CD4-positive, CD25-positive, alpha-beta regulatory T cell (primary cell): ENCODE data around the gene SLC39A13. TPM values are rescaled to one million over a fixed set of nuclear protein-coding genes. Genes with fewer than 3 reads are reported as not detected.

Experiments
- ATAC-seq, 2 donors: fragments of 150-1000 bp; cut with Tn5 transposase; one replicate each; pipeline ENCODE4 v1.10.0; 2021; ENCODE audit warnings: low read depth in 2 of 2, moderate number of reproducible peaks in 2 of 2, moderate library complexity in 1 of 2
- DNase-seq, 3 donors: peaks; one replicate each; pipeline versions ENCODE4 v3.0.0 to v3.0.0-alpha.2; 2012 to 2022; ENCODE audit warnings: mixed read lengths in 1 of 3
- H3K27ac ChIP-seq: one replicate; pipeline ENCODE4 v1.7.0; 2013; ENCODE audit warnings: mild to moderate bottlenecking, low read length; ENCODE audit not compliant: insufficient read depth, poor library complexity, severe bottlenecking
- H3K27me3 ChIP-seq: one replicate; pipeline ENCODE4 v1.7.0; 2013; ENCODE audit warnings: low read length; ENCODE audit not compliant: control insufficient read depth, insufficient read depth
- H3K36me3 ChIP-seq: one replicate; pipeline ENCODE4 v1.7.0; 2013; ENCODE audit warnings: mild to moderate bottlenecking, low read length, moderate library complexity; ENCODE audit not compliant: control insufficient read depth, insufficient read depth
- H3K4me1 ChIP-seq: 2 replicates; pipeline ENCODE4 v1.7.0; 2013; ENCODE audit warnings: mild to moderate bottlenecking, low read length; ENCODE audit not compliant: insufficient read depth, control insufficient read depth, poor library complexity, severe bottlenecking
- H3K4me3 ChIP-seq: one replicate; pipeline ENCODE4 v1.7.0; 2013; ENCODE audit warnings: low read depth, mild to moderate bottlenecking, low read length, moderate library complexity
- H3K9me3 ChIP-seq, 2 experiments: 1 replicate in 1 of 2; 2 replicates in 1 of 2; pipeline ENCODE4 v1.7.0; 2013; ENCODE audit warnings: low read length in 2 of 2, mild to moderate bottlenecking in 1 of 2, moderate library complexity in 1 of 2; ENCODE audit not compliant: control insufficient read depth in 2 of 2
- H3K27ac Mint-ChIP-seq, 3 donors: one replicate each; pipeline ENCODE4 v1.8.0; 2020 to 2022; ENCODE audit warnings: mild to moderate bottlenecking in 3 of 3, mixed read lengths in 3 of 3, moderate library complexity in 2 of 3
- H3K27me3 Mint-ChIP-seq: one replicate; pipeline ENCODE4 v1.8.0; 2022; ENCODE audit warnings: mild to moderate bottlenecking, mixed read lengths
- H3K36me3 Mint-ChIP-seq: one replicate; pipeline ENCODE4 v1.8.0; 2020; ENCODE audit warnings: mixed read lengths
- H3K4me1 Mint-ChIP-seq, 4 donors: one replicate each; pipeline ENCODE4 v1.8.0; 2020 to 2022; ENCODE audit warnings: mixed read lengths in 4 of 4, mild to moderate bottlenecking in 1 of 4
- H3K4me3 Mint-ChIP-seq, 4 donors: one replicate each; pipeline ENCODE4 v1.8.0; 2020 to 2022; ENCODE audit warnings: mild to moderate bottlenecking in 4 of 4, mixed read lengths in 4 of 4, moderate library complexity in 3 of 4
- H3K9me3 Mint-ChIP-seq, 7 donors: one replicate each; pipeline ENCODE4 v1.8.0; 2020 to 2022; ENCODE audit warnings: mixed read lengths in 7 of 7, mild to moderate bottlenecking in 3 of 7, moderate library complexity in 2 of 7
- polyA plus RNA-seq, 4 donors: library from polyadenylated mRNA; unstranded; fragments of 300-500 nt; fragmentation: Illumina TruSeq; gene quantifications; one replicate each; pipeline ENCODE4 v1.2.3, GENCODE V29; 2021
- total RNA-seq: library from RNA; stranded (reverse); gene quantifications from one replicate; pipeline ENCODE4 v1.2.3, GENCODE V29; 2022

SLC39A13 gene
- total and polyA plus RNA-seq, 5 donors from 2014 or later: 21.9 to 32.8 (median 24.4) TPM

GRCh38 chr11:47398551-47398950 is 9.8 kb upstream of the SLC39A13 start:
- no peaks in the 10 kb centered on the region for H3K27me3 ChIP-seq
- Mint-ChIP-seq H3K4me1 (peaks cover 0 to 64% (median 23%) of the 10 kb centered on the region in 4 donors), H3K27ac (peak overlapping the region; percentile 67 to 84 (median 82)), H3K36me3 (no peaks in the 10 kb centered on the region), H3K9me3 (no peaks in the 10 kb centered on the region), H3K4me3 (peak overlapping the region; percentile 32 to 84 (median 62)), H3K27me3 (no peaks in the 10 kb centered on the region)
- H3K9me3 ChIP-seq: no peaks in the 10 kb centered on the region
- H3K4me1 ChIP-seq: peaks cover 46% of the 10 kb centered on the region
- H3K27ac ChIP-seq: no peak overlapping the region
- DNase-seq: no peak
- no peak for ATAC-seq
- H3K4me3 ChIP-seq: no peak overlapping the region
- no peaks in the 10 kb centered on the region for H3K36me3 ChIP-seq

GRCh38 chr11:47399860-47400767 is 8.3 kb upstream of the SLC39A13 start:
- Mint-ChIP-seq H3K36me3 (no peaks in the 10 kb centered on the region), H3K27ac (peak overlapping the region; percentile 88 to 94 (median 93)), H3K27me3 (no peaks in the 10 kb centered on the region), H3K4me3 (peak overlapping the region; percentile 76 to 91 (median 86)), H3K4me1 (peaks cover 0 to 50% (median 21%) of the 10 kb centered on the region in 4 donors), H3K9me3 (no peaks in the 10 kb centered on the region)
- ATAC-seq (peak; percentile 69 to 77), DNase-seq (peak; percentile 33 to 53 (median 50))
- H3K27ac ChIP-seq: peak overlapping the region; percentile 66
- peaks cover 30% of the 10 kb centered on the region for H3K4me1 ChIP-seq
- H3K9me3 ChIP-seq: no peaks in the 10 kb centered on the region
- no peaks in the 10 kb centered on the region for H3K36me3 ChIP-seq
- H3K27me3 ChIP-seq: no peaks in the 10 kb centered on the region
- peak overlapping the region; percentile 66 for H3K4me3 ChIP-seq

GRCh38 chr11:47400768-47401279 is 7.6 kb upstream of the SLC39A13 start:
- Mint-ChIP-seq H3K4me3 (peak overlapping the region; percentile 75 to 91 (median 84)), H3K27me3 (no peaks in the 10 kb centered on the region), H3K27ac (peak overlapping the region; percentile 88 to 94 (median 93)), H3K4me1 (peaks cover 0 to 43% (median 18%) of the 10 kb centered on the region in 4 donors), H3K36me3 (no peaks in the 10 kb centered on the region), H3K9me3 (no peaks in the 10 kb centered on the region)
- Histone ChIP-seq H3K9me3 (no peaks in the 10 kb centered on the region), H3K36me3 (no peaks in the 10 kb centered on the region), H3K4me1 (peaks cover 23% of the 10 kb centered on the region), H3K27ac (peak overlapping the region; percentile 66), H3K4me3 (peak overlapping the region; percentile 54), H3K27me3 (no peaks in the 10 kb centered on the region)
- ATAC-seq (no peak), DNase-seq (no peak)

- H3K4me1 ChIP-seq: peaks cover 27% of the 10 kb centered on the region
- no peaks in the 10 kb centered on the region for H3K9me3 ChIP-seq
- H3K4me3 ChIP-seq: no peak overlapping the region
- DNase-seq: no peak
- H3K36me3 ChIP-seq: no peaks in the 10 kb centered on the region
- H3K27me3 ChIP-seq: no peaks in the 10 kb centered on the region
- Mint-ChIP-seq H3K4me3 (peak overlapping the region in 2 of 4 donors; percentile 60 to 76), H3K27me3 (no peaks in the 10 kb centered on the region), H3K36me3 (no peaks in the 10 kb centered on the region), H3K4me1 (peaks cover 0 to 41% (median 17%) of the 10 kb centered on the region in 4 donors), H3K9me3 (no peaks in the 10 kb centered on the region), H3K27ac (peak overlapping the region in 2 of 3 donors; percentile 53 to 93)
- no peak for ATAC-seq
- H3K27ac ChIP-seq: no peak overlapping the region
Observed at GRCh38 chr11:47403135-47403534, 5.3 kb upstream of the SLC39A13 start.

- H3K36me3 ChIP-seq: no peaks in the 10 kb centered on the region
- ATAC-seq: no peak
- peak overlapping the region in 1 of 3 donors; percentile 53 for H3K27ac Mint-ChIP-seq
Observed at GRCh38 chr11:47403571-47403970, 4.8 kb upstream of the SLC39A13 start.

GRCh38 chr11:47406896-47407745 is 1.3 kb upstream of the SLC39A13 start:
- Mint-ChIP-seq H3K9me3 (no peaks in the 10 kb centered on the region), H3K4me1 (peaks cover 0 to 37% (median 5%) of the 10 kb centered on the region in 4 donors), H3K4me3 (peak overlapping the region; percentile 68 to 93 (median 86)), H3K27me3 (no peaks in the 10 kb centered on the region), H3K27ac (peak overlapping the region; percentile 76 to 93 (median 88)), H3K36me3 (no peaks in the 10 kb centered on the region)
- Histone ChIP-seq H3K4me1 (peaks cover 29% of the 10 kb centered on the region), H3K4me3 (peak overlapping the region; percentile 75), H3K27ac (peak overlapping the region; percentile 89), H3K36me3 (no peaks in the 10 kb centered on the region), H3K9me3 (no peaks in the 10 kb centered on the region), H3K27me3 (no peaks in the 10 kb centered on the region)
- DNase-seq (no peak), ATAC-seq (no peak)

More at GRCh38 chr11:47403571-47403970, 4.8 kb upstream of the SLC39A13 start:
- Histone ChIP-seq H3K27ac (no peak overlapping the region), H3K9me3 (no peaks in the 10 kb centered on the region), H3K4me1 (peaks cover 28% of the 10 kb centered on the region), H3K4me3 (no peak overlapping the region), H3K27me3 (no peaks in the 10 kb centered on the region)
- no peak for DNase-seq
- peaks cover 0 to 37% (median 16%) of the 10 kb centered on the region in 4 donors for H3K4me1 Mint-ChIP-seq
- no peaks in the 10 kb centered on the region for H3K27me3 Mint-ChIP-seq
- no peaks in the 10 kb centered on the region for H3K9me3 Mint-ChIP-seq
- no peaks in the 10 kb centered on the region for H3K36me3 Mint-ChIP-seq
- peak overlapping the region in 2 of 4 donors; percentile 60 to 76 for H3K4me3 Mint-ChIP-seq
